Stimulated activated naive CD8-positive, alpha-beta T cell treated with anti-CD3 and anti-CD28 coated beads, Interleukin-15, amount 100 ng/mL, for 72 hours (primary cell): ENCODE data around the gene ESX1.
"Not testable (repeated sequence)": the region's sequence is repeated elsewhere in the genome, so short reads cannot be mapped to it uniquely, and the experiment has no call there.

ENCODE experiments used
- ATAC-seq: fragments of 150-1000 bp; cut with Tn5 transposase; 2 replicates; pipeline ENCODE4 v1.10.0; 2021; ENCODE audit warnings: mild to moderate bottlenecking, moderate library complexity
- DNase-seq, 2 donors: peaks; one replicate each; pipeline ENCODE4 v3.0.0; 2021 to 2022
- H3K27ac Mint-ChIP-seq, 2 donors: one replicate each; pipeline ENCODE4 v1.8.0; 2022; ENCODE audit warnings: mild to moderate bottlenecking in 2 of 2, mixed read lengths in 2 of 2, moderate library complexity in 2 of 2
- H3K27me3 Mint-ChIP-seq: one replicate; pipeline ENCODE4 v1.8.0; 2022; ENCODE audit warnings: mixed read lengths
- H3K4me1 Mint-ChIP-seq: one replicate; pipeline ENCODE4 v1.8.0; 2022; ENCODE audit warnings: mild to moderate bottlenecking, mixed read lengths
- H3K4me3 Mint-ChIP-seq, 2 donors: one replicate each; pipeline ENCODE4 v1.8.0; 2022; ENCODE audit warnings: mild to moderate bottlenecking in 2 of 2, mixed read lengths in 2 of 2, moderate library complexity in 1 of 2
- H3K9me3 Mint-ChIP-seq, 2 donors: one replicate each; pipeline ENCODE4 v1.8.0; 2022; ENCODE audit warnings: mixed read lengths in 2 of 2

ESX1 gene

DNA sequence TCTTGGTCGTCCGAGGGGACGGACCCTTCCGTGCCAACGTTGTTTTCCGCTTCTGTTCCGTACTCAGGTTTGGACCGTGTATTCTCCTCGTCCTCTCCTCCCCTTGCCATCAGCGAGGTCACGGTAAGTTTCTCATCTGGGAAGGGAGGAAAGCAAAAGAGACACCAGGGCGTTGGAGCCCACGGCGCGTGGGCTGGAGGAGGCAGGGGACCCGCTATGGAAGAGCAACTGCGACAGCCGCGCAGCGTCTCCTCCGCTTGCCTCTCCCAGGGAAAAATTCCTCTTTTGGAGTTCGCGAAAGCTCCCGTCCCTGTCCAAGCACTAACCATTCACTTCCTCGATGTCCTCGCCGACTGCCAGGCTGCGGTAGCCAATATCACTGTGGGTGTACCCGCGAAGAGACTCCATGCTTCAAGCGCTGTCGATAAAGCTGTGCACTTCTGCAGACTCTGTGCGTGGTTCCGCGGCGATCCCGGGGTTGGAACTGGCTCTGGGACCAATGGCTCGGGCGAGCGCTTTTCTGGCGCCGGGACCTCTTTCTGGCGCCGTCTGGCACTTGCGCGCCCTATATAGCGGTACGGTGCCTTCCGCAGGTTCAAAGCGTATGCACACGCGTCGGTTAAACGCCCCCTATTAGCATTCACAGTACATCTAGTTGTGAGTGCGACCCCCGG lies at the start of gene ESX1:
ESX1 (minus strand) TSS at position 492 of the 674 bp plus-strand sequence; CDS start at position 408, 84 bp downstream.
- Mint-ChIP-seq H3K27me3 (peaks cover 29% of the 10 kb centered on the region), H3K4me3 (peak within 1 kb of the TSS; percentile 79 to 80), H3K9me3 (no peaks in the 10 kb centered on the region), H3K4me1 (peaks cover 12% of the 10 kb centered on the region), H3K27ac (no peak within 1 kb of the TSS)
- no peak for DNase-seq
- no peak for ATAC-seq

DNA sequence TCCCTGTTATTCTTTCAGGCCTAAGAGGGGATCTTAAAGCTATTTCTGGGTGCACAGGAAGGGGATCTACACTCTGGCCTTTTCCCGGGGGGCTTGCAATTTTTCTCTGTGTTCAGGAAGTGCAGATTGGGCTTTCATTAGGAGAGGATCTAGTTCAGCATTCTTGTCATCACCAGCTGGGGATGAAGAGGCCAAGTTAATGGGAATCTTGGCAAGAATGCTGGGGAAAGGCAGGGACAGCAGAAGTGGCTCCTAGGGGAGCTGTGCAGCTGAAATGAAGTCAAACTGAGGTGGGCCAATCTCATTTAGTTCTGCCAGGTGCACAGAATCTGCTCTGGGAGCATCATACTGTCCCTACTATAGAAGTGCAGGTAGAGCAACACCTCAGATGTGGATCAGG lies 40.9 kb upstream of the ESX1 start:
- ATAC-seq: no peak
- no peaks in the 10 kb centered on the region for H3K4me1 Mint-ChIP-seq

DNA sequence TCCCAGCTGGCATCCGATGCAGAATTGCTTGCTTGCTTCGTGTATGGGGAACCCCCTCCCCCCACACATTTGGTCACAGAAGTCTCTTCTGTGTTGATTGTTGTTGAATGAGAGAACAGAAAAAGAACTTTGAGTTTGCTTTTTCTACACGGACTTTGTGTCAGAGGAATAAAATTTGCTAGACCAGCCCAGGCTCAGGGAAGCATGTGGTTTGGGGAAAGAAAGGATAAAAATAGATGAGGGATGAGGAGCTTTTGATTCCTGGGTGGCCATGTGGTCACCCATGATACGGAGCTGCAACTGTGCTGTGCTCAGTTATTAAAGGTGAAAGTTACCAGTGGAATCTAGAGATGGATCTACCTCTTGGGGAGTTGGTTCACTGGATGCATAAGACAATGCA lies 34.2 kb upstream of the ESX1 start:
- H3K9me3 Mint-ChIP-seq: no peaks in the 10 kb centered on the region
- DNase-seq: no peak
- no peak overlapping the region for H3K27ac Mint-ChIP-seq
- no peak for ATAC-seq
- peaks cover 14% of the 10 kb centered on the region for H3K27me3 Mint-ChIP-seq
- H3K4me1 Mint-ChIP-seq: no peaks in the 10 kb centered on the region
- H3K4me3 Mint-ChIP-seq: no peak overlapping the region

More for the DNA sequence above, 40.9 kb upstream of the ESX1 start:
- peaks cover 8% of the 10 kb centered on the region for H3K27me3 Mint-ChIP-seq
- no peak for DNase-seq
- H3K27ac Mint-ChIP-seq: no peak overlapping the region
- H3K4me3 Mint-ChIP-seq: no peak overlapping the region
- H3K9me3 Mint-ChIP-seq: no peaks in the 10 kb centered on the region

DNA sequence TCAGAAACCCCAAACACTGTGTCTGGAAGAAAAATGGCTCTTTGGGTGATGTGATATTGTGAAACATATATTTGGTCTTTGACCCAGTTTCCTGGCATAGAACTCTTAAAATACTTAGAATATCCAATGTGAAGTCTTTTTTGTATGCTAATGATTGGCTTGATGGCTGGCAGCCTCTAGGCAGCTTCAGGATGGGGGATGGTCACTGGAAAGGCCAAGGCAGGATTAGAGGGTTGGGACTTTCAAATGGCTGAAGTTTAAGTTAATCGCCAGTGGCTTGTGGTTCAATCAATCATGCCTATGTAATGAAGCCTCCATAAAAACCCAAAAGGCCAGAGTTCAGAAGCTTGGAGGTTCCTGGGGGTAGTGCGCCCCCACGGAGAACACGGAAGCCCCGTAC lies 33.5 kb upstream of the ESX1 start:
- H3K27me3 Mint-ChIP-seq: peaks cover 14% of the 10 kb centered on the region

DNA sequence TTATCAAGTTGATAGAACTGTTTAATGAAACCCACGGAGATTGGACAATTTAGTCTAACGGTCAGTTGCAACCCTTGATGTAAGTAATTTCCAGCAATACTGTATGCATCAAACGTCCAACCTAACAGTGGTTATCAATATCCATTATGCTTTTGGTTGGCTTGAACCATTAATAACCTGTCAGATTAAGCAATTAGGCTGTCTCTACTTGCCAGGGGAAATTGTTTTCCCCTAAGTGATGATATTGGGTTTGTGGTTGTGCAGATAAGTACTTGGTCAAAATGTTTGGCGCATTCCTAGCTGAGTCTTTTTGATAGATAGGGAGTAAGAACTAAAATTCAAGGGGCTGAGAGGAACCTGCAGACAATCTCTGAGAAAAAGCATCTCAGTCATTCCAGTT lies 30.5 kb upstream of the ESX1 start:
- H3K4me1 Mint-ChIP-seq: no peaks in the 10 kb centered on the region
- H3K27ac Mint-ChIP-seq: no peak overlapping the region
- DNase-seq (no peak), ATAC-seq (no peak)
- no peaks in the 10 kb centered on the region for H3K9me3 Mint-ChIP-seq
- H3K27me3 Mint-ChIP-seq: peaks cover 15% of the 10 kb centered on the region
- H3K4me3 Mint-ChIP-seq: no peak overlapping the region

More for the DNA sequence above, 33.5 kb upstream of the ESX1 start:
- Mint-ChIP-seq H3K27ac (no peak overlapping the region), H3K4me3 (no peak overlapping the region), H3K9me3 (no peaks in the 10 kb centered on the region), H3K4me1 (no peaks in the 10 kb centered on the region)
- DNase-seq (no peak), ATAC-seq (no peak)

DNA sequence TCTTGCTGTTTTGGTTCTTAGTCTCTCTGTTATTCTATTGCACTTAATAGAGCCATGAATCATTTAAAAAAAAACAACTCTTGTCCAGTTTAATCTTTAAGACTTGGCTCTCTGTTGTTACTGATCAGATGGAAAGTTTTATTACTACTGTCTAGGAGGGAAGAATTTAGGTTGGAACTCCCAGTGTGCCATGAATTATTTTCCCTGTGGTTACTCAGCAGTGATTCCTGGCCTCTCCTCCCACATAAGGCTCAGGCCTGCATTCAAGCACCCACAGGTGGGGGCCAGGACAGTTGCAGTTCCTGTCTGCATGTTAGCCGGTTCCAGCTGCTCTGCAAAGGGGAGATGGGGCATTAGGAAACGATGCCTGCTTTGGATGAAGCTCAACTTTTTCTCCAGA lies 29.8 kb upstream of the ESX1 start:
- peaks cover 15% of the 10 kb centered on the region for H3K27me3 Mint-ChIP-seq
- DNase-seq (no peak), ATAC-seq (no peak)
- no peak overlapping the region for H3K27ac Mint-ChIP-seq
- H3K4me3 Mint-ChIP-seq: no peak overlapping the region
- no peaks in the 10 kb centered on the region for H3K4me1 Mint-ChIP-seq
- no peaks in the 10 kb centered on the region for H3K9me3 Mint-ChIP-seq

DNA sequence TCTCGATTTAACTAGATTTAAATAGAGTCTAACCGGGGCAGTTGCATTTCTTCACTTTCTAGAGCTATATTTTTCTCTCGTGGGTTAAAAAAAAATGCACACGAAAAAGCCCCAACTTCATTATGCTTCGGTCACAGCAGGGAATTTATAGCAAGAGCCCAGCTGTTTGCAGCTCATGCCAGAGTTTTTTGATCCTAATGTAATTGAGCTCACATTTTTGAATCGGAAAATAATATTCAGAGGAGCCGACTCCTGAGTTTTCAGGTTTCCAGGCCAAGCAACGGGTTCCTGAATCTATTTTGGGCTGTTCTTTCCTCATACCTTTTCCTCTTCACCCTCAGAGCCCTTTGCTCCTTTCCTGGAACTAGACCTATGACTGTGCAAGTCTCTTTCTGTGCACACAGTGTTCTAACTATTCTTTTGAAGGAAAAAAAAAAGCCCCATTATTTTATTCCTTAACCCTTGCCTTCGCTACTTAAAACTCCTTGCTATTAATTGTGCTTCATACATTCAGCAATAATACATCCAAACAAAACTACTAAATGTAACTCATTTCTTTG lies 27.5 kb upstream of the ESX1 start:
- Mint-ChIP-seq H3K27ac (no peak overlapping the region), H3K4me1 (no peaks in the 10 kb centered on the region), H3K9me3 (no peaks in the 10 kb centered on the region), H3K4me3 (no peak overlapping the region), H3K27me3 (peaks cover 21% of the 10 kb centered on the region)
- DNase-seq (no peak), ATAC-seq (no peak)

DNA sequence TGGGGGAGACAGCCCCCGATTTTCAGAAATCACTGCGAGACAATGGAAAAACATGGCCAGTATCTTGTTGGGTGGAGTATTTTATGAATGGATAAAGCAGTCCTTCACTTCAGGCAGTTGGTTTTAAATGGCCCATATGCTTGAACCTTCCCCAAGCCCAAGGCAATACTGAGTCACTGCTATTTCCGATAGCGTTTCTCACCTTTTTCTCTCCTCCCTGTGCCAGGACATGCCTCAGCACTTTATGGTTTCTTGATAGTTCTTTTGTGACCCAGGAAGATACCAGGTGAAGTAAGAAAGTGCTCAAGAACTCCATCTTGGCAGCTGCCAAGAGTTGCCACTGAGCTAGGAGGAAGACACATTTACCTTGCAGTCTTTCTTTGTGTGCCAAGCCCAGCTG lies 26.8 kb upstream of the ESX1 start:
- no peak for DNase-seq
- H3K27me3 Mint-ChIP-seq: peaks cover 21% of the 10 kb centered on the region
- H3K4me1 Mint-ChIP-seq: no peaks in the 10 kb centered on the region
- no peak overlapping the region for H3K4me3 Mint-ChIP-seq
- no peak overlapping the region for H3K27ac Mint-ChIP-seq
- no peaks in the 10 kb centered on the region for H3K9me3 Mint-ChIP-seq
- no peak for ATAC-seq

DNA sequence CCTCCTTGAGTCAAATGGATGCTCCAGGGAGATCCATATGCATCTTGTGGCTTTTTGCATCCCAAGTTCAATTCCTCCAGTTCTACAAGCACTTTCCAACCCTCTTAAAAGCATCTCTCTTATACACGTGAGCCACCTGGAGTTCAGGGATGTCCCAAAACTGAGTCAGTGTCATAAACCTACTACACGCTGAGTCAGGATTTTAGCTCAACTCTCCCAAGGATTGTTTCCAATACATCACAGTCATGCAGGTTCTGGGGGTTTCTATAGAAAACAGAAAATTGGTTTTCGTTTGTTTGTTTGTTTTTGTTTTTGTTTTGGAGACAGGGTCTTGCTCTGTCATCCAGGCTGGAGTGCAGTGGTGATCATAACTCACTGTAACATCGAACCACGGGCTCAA lies 25.9 kb upstream of the ESX1 start:
- Mint-ChIP-seq H3K27me3 (peaks cover 21% of the 10 kb centered on the region), H3K4me3 (no peak overlapping the region), H3K27ac (no peak overlapping the region), H3K9me3 (no peaks in the 10 kb centered on the region), H3K4me1 (no peaks in the 10 kb centered on the region)
- ATAC-seq: no peak
- DNase-seq: no peak

DNA sequence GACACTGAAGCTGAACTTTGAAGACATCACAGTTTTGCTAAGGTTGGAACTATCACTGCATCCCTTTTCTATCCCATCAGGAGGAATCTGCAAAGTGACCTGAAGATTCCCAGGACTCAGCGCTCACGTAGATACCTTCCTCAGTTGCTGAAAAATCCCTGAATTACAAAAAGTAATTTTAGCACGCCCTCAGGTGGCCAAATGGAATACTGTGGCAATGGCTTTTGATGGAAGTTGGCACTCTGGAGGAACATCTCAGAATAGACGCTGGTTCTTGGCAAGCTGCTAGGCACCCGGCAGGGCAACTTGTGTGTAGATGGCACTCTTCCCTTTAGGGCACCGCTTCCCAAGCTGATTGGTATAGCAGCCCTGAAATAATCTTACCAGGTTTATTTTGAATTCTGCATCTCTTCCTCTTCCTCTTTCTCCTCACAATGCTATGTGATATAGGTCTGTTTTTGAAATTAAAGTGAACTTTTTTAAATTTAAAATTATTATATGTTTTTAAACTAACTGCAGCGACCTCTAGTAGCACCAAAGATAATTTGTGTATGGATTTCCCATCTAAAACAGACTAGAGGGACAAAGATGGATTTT lies 16.3 kb upstream of the ESX1 start:
- Mint-ChIP-seq H3K27me3 (peaks cover 9% of the 10 kb centered on the region), H3K9me3 (no peaks in the 10 kb centered on the region), H3K4me1 (no peaks in the 10 kb centered on the region), H3K4me3 (peak overlapping the region in 1 of 2 donors; percentile 37), H3K27ac (no peak overlapping the region)
- DNase-seq (peak in 1 of 2 donors; percentile 22), ATAC-seq (peak; percentile 58)

DNA sequence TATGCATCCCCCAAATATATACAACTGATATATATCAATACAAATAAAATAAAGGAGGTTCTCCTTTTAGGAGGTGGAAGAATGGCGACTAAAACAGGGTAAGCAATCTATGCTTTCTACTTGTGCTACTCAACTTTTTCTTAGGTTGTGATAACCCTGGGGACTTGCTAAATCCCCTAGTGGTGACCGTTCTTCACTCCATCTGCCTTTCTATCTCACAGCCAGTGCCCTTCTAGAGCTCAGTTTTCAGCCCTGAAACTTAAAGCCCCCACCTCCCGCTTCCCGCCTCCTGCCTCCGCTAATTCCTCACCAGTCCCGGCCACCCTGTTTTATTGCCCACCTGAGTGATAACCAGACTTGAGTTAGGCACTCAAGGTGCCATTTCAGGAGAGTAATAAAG lies 15.5 kb upstream of the ESX1 start:
- Mint-ChIP-seq H3K9me3 (no peaks in the 10 kb centered on the region), H3K4me3 (peak overlapping the region; percentile 37 to 60), H3K4me1 (no peaks in the 10 kb centered on the region), H3K27ac (no peak overlapping the region), H3K27me3 (peaks cover 9% of the 10 kb centered on the region)
- DNase-seq (no peak), ATAC-seq (no peak)

DNA sequence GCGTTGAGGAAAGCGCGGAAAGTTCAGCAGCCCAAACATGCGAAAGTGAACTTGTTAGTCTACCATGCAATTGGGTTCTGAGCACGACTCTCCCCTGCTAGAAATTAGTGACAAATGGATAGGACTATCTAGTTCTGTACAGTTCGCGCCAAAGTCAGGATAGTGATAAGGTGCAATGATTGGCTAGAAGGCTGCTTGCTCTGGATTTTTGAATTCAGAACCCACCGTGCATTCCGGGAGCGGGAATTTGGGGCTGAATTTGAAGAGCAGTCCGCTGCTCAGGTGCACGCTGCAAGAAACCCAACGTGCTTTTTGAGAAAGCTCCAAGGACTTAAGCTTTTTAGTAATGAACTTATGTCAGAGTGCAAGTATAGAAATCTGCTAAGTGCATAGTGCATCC lies 732 bp upstream of the ESX1 start:
- H3K4me1 Mint-ChIP-seq: peaks cover 12% of the 10 kb centered on the region
- H3K9me3 Mint-ChIP-seq: no peaks in the 10 kb centered on the region
- peaks cover 29% of the 10 kb centered on the region for H3K27me3 Mint-ChIP-seq
- DNase-seq (no peak), ATAC-seq (no peak)
- H3K27ac Mint-ChIP-seq: no peak overlapping the region
- peak overlapping the region in 1 of 2 donors; percentile 49 for H3K4me3 Mint-ChIP-seq

DNA sequence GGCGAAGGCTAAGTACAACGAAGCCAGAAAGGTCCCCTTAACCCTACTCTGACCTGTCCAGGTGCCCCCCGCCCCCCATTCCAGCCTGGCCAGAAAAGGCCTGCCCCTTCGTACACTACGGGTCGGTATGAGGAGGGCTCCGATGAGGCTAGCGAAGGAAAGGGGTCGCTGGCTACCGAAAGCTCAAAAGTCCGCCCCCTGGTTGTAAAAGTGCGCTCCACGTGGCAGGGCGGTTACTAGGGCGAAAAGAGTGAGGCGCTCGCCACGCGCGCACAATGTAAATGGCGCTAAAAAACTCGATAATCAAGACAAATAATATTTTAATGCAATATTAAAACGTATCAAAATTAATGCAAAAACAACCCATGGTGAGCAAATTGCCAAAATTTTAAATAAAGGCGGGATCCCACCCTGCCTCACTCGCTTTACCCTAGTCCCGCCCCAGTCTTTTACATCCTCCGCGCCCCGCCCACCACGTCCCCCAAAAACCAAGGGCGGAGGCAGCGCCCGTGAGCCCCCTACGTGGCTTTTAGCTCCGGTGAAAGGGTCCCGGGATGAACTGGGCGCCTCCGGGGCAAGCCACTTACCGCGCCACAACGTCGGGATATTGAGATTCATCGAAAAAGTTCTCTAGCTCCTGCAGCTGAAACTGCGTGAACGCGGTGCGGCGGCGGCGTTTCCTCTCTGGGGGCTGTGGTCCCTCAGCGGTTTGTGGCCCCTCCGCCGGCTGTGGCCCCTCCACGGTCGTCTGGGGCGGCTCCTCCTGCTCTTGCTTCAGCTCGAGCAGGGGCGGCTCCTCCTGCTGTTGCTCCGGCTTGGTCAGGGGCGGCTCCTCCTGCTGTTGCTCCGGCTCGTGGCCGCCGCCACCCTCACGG lies 929 bp downstream of the ESX1 start:
- Mint-ChIP-seq H3K4me3 (peak overlapping the region; percentile 79 to 80), H3K27ac (no peak overlapping the region), H3K4me1 (peaks cover 12% of the 10 kb centered on the region), H3K9me3 (no peaks in the 10 kb centered on the region), H3K27me3 (peaks cover 29% of the 10 kb centered on the region)
- DNase-seq (no peak), ATAC-seq (no peak)

DNA sequence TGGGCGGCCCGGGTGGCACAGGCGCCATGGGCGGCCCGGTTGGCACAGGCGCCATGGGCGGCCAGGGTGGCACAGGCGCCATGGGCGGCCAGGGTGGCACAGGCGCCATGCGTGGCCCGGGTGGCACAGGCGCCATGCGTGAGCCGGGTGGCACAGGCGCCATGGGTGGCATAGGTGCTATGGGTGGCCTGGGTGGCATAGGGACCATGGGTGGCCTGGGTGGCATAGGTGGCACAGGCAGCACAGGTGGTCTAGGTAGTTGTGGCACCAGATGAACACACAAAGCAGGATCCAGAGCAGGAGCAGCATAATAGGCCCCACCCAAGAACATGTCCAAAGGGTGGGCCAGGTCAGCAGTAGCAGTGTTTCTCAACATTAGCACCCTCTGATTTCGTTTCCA lies 4.3 kb downstream of the ESX1 start:
- DNase-seq (no peak), ATAC-seq (peak; percentile 57)
- Mint-ChIP-seq H3K27me3 (peaks cover 37% of the 10 kb centered on the region), H3K4me1 (peaks cover 12% of the 10 kb centered on the region), H3K9me3 (no peaks in the 10 kb centered on the region), H3K4me3 (no peak overlapping the region), H3K27ac (no peak overlapping the region)

DNA sequence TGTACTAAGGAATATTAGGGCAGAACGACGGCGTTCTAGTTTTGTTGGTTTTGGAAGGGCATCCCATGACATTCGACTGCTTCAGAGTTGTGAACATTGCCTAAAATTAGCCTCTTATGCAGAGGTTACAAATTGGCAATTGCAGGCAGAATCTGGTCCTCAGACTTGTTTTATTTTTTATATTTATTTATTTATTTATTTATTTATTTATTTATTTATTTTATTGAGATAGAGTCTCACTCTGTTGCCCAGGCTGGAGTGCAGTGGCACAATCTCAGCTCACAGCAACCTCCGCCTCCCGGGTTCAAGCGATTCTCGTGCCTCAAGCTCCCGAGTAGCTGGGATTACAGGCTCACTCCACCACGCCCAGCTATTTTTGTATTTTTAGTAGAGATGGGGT lies 24.7 kb downstream of the ESX1 start:
- H3K9me3 Mint-ChIP-seq, H3K4me3 Mint-ChIP-seq, H3K27ac Mint-ChIP-seq, DNase-seq, H3K4me1 Mint-ChIP-seq, ATAC-seq, H3K27me3 Mint-ChIP-seq: not testable (repeated sequence)

DNA sequence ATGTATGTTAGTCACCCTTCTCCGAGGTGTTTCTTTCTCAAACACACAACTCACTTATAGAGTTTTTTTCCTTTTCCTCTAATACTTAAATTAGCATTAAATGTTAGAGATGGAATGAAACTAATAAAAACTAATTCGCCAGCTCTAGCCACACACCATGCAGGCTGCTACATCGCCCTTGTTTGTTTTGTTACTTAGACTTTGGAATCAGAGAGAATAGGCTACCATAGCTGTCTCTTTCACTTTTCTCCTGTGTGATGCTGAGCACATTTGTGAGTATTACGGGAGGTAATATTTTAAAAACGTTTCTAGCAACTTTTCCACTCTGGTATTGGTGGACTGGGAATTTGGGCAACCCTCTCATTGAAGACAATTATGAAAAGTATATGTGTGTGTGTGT lies 43.5 kb downstream of the ESX1 start:
- Mint-ChIP-seq H3K4me3 (no peak overlapping the region), H3K27ac (no peak overlapping the region), H3K4me1 (no peaks in the 10 kb centered on the region), H3K9me3 (no peaks in the 10 kb centered on the region), H3K27me3 (peaks cover 7% of the 10 kb centered on the region)
- ATAC-seq (no peak), DNase-seq (no peak)
